ENCODE results near the gene TLR9.

- TF ChIP-seq CTCF (IDR thresholded peaks at IDR 0.05), result no peak
- TF ChIP-seq POLR2AphosphoS5 (IDR thresholded peaks at IDR 0.05; ENCODE audit: low read depth, low read length), result no peak
- TF ChIP-seq REST (IDR thresholded peaks at IDR 0.05; ENCODE audit: insufficient read depth in 1 of 2, low read depth in 2 of 2, low read length in 1 of 2), result no peak
- TF ChIP-seq TCF7L2 (IDR thresholded peaks at IDR 0.05; ENCODE audit: low read depth, low read length), result no peak
- TF ChIP-seq SIN3A (IDR thresholded peaks at IDR 0.05; ENCODE audit: borderline replicate concordance, insufficient read depth, low read depth, low read length), result no peak
Observed at GRCh38 chr3:52216585-52217408, 8.6 kb downstream of the TLR9 start.
